CD1c-positive myeloid dendritic cell (primary cell): ENCODE measurements around the gene PSPC1.

ENCODE experiments used
- DNase-seq: peaks from one replicate; pipeline ENCODE4 v3.0.0-alpha.2; 2016; ENCODE audit errors: extremely low spot score

Gene PSPC1

DNA sequence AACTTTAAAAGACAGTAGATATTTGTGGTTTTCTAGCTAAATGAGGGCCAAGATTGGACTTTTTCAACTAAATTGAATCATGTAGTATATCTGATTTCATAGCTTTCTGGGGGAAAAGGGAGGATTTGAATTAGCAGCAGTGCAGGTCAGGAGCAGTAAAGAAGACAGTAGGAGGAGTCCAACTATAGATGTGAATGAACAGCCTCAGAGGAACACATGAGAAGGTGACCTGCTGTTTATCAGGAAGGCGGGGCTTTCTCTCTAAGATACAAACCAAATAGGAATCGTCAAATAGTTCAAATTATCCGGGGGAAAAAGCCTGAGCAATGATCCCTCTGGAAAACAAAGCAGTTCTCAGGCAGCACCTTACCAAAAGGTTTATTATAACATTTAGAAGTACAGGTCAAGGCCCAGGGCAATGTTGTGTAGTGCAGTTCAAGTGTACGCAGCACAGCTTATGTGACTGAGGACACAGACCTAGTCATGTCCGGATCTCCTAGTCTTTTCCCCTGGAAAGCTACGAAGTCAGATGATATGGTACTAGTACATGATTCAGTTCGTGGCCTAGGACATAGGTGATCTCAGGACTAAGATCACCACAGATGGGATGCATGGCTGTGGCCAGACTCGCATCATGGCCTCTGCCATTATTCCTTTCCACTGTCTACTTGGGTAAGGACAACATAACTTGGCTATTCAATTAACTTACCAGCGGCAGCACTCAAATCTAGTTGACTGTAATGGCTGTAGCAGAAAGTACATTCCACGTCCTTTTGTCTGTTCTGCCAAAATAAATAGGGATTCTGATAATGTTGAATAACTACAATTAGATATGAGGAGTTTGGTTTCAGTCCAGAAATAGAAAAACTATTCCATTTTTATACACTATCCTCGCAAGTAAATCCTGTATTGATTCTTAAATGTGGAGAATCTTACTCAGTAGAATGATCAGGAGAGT, 109.0 kb downstream of the PSPC1 start:
- no peak for DNase-seq

DNA sequence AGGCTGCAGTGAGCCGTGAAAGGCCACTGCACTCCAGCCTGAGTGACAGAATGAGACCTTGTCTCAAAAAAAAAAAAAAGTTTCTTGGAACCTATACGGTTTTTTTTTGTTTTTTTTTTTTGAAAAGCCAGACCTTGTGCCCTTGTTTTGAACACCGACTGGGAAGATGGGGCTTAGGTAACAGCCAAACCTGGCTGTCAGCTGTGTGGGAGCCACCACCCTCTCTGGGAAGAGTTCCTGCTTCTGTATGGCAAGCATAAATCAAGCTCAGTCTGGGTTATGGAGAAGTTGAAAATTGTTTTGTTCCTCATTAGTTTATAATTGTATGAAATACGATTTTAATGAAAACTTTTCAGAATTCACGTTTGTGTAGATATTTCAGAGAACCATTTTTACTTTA, 109.8 kb downstream of the PSPC1 start:
- peak; percentile 5 for DNase-seq

DNA sequence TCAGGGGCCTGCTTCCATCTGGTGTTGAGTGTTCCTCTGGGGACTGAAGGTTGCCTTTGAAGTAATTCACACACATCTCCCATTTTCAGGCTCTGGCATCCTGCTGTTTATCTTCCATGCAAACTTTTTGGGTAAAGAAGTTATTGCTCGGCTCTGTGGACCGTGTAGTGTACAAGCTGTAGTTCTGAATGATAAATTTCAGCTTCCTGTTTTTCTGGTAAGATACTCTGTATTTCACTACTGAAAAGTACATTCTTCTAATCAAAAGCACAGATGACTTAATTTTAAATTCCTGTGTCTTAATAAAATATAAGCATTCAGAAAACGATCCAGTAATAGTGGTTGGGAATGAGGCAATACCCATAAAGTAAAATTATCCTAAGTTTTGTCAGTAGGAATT, 112.6 kb downstream of the PSPC1 start:
- no peak for DNase-seq

- no peak for DNase-seq
These were observed 114.0 kb downstream of the PSPC1 start for GRCh38 chr13:19668778-19669177.

- DNase-seq: no peak
These were observed 117.3 kb downstream of the PSPC1 start for GRCh38 chr13:19665427-19665859.

DNA sequence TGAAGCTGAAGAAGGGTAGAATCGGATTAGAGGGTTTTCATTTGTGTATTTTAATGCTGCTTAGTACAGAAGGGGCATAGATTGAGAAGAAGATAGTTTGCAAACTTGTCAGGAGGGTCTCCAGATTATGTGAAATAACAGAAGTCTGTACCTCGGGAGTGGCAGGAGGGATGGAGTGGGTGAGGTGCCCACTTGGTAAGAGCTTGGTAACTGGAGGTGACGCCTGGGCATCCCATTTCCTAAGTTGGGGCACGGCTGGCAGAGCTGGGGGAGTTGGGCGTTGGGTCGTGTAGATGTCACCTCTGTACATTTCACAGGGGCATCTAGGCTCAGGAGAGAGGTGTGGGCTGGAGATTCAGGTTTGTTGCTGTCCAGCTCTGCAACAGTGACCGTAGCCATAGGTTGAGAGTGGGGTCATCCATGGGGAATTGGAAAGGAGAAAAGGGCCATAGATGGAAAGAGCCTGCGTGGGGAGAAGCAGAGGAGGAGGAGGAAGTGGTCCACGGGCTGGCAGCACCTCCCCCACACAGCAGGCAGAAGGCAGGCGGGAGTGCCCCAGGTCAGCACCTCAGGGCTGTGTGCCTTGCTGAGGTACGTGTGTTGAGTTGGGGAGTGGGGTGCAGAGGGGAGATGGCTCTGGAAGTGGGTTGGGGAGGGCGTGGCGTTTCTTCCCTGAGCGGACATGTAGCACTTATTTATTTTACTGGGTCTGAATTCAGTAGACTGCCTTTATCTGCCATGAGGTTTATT, 118.1 kb downstream of the PSPC1 start:
- no peak for DNase-seq

- no peak for DNase-seq
These were observed 119.2 kb downstream of the PSPC1 start for GRCh38 chr13:19663416-19663979.

DNA sequence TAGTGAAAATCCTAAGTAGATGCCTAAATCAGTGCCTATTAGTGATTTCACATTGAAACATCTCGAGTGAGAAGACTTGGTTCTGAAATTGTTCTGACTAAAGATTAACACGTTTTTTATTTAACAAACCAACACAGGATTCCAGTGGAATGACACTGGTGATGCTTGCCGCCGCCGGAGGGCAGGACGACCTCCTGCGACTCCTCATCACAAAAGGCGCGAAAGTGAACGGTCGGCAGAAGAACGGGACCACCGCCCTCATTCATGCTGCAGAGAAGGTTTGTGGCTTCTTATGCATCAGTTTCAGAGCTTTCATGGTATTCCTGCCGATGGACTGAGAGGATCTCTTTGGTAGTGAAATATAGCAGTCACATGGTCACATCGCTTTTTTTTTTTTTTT, 121.2 kb downstream of the PSPC1 start:
- no peak for DNase-seq

GRCh38 chr13:19661126-19661525, 121.6 kb downstream of the PSPC1 start:
- DNase-seq: no peak

GRCh38 chr13:19658831-19659230, 123.9 kb downstream of the PSPC1 start:
- DNase-seq: no peak

- DNase-seq: no peak
These were observed 124.7 kb downstream of the PSPC1 start for GRCh38 chr13:19657872-19658591.
